Tibial nerve (tissue), 4 donors: ENCODE measurements around the gene MSGN1. TPM values are rescaled to one million over a fixed set of nuclear protein-coding genes. Genes with fewer than 3 reads are reported as not detected.

Experiments
- DNase-seq, 2 donors: peaks; one replicate each; pipeline ENCODE4 v3.0.0-alpha.2; 2019; ENCODE audit warnings: low spot score in 2 of 2
- H3K27ac ChIP-seq, 4 donors: fragments of 200-600 bp; sonication (generic) in 3 of 4; one replicate each; pipeline ENCODE4 v1.5.1; 2017 to 2019; ENCODE audit warnings: mild to moderate bottlenecking in 1 of 4
- H3K27me3 ChIP-seq, 2 donors: fragments of 200-600 bp; sonication (generic) in 1 of 2; one replicate each; pipeline versions ENCODE4 v1.5.1 to v1.6.0; 2017 to 2019
- H3K36me3 ChIP-seq, 3 donors: fragments of 200-600 bp; sonication (generic); one replicate each; pipeline ENCODE4 v1.5.1; 2018 to 2019
- H3K4me1 ChIP-seq, 4 donors: fragments of 200-600 bp; sonication (generic) in 3 of 4; one replicate each; pipeline ENCODE4 v1.5.1; 2017 to 2019
- H3K4me3 ChIP-seq, 4 donors: fragments of 200-600 bp; sonication (generic) in 3 of 4; one replicate each; pipeline ENCODE4 v1.5.1; 2017 to 2019; ENCODE audit warnings: mild to moderate bottlenecking in 1 of 4, moderate library complexity in 1 of 4
- H3K9me3 ChIP-seq, 4 donors: fragments of 200-600 bp; sonication (generic) in 3 of 4; one replicate each; pipeline ENCODE4 v1.5.1; 2017 to 2019
- CTCF ChIP-seq, 5 experiments: fragments of 200-600 bp in 3 of 5; fragments of 450-650 bp in 2 of 5; sonication (generic) in 3 of 5; IDR thresholded peaks; one replicate each; pipeline ENCODE4 v1.5.1; 2016 to 2019; ENCODE audit warnings: antibody characterized with exemption in 5 of 5, mild to moderate bottlenecking in 3 of 5, moderate library complexity in 2 of 5
- EP300 ChIP-seq, 2 donors: sonication (generic); formaldehyde crosslinking; IDR thresholded peaks; one replicate each; pipeline ENCODE4 v1.6.1; 2017; ENCODE audit warnings: antibody characterized with exemption in 2 of 2, mild to moderate bottlenecking in 1 of 2
- POLR2A ChIP-seq, 2 donors: fragments of 450-650 bp; IDR thresholded peaks; one replicate each; pipeline ENCODE4 v1.6.1; 2017; ENCODE audit warnings: antibody characterized with exemption in 2 of 2, mild to moderate bottlenecking in 2 of 2, moderate library complexity in 2 of 2
- WGBS, 2 donors: methylation state at CpG; one replicate each; pipeline ENCODE4 v1.1.5; 2018; 5-methylcytosine and 5-hydroxymethylcytosine counted together
- total RNA-seq, 4 donors: library from RNA; depleted of rRNA; stranded (reverse); fragments of >200 nt; gene quantifications; one replicate each; pipeline ENCODE4 v1.1.0, GENCODE V29; 2016

Gene MSGN1
- total RNA-seq, 4 donors from 2014 or later, result not detected

GRCh38 chr2:17813742-17814473 lies 2.4 kb upstream of the MSGN1 start:
- H3K27me3 ChIP-seq, result no peaks in the 10 kb centered on the region
- H3K27ac ChIP-seq, result peak overlapping the region in 2 of 4 donors; percentile 57
- H3K36me3 ChIP-seq, result no peaks in the 10 kb centered on the region
- no peaks in the 10 kb centered on the region for H3K4me1 ChIP-seq
- H3K4me3 ChIP-seq, result no peak overlapping the region
- 62 to 65% methylated on average over 5 of the region's 5 CpGs for WGBS, 2 donors
- no peaks in the 10 kb centered on the region for H3K9me3 ChIP-seq
- no peak for TF ChIP-seq CTCF (IDR thresholded peaks at IDR 0.05)
- no peak for TF ChIP-seq EP300 (IDR thresholded peaks at IDR 0.05)
- no peak for TF ChIP-seq POLR2A (IDR thresholded peaks at IDR 0.05)
- peak in 1 of 2 donors; percentile 30 for DNase-seq

- WGBS, 2 donors, result 90% methylated on average over 1 of the region's 1 CpG
- no peaks in the 10 kb centered on the region for H3K27me3 ChIP-seq
- TF ChIP-seq POLR2A (IDR thresholded peaks at IDR 0.05), result no peak
- TF ChIP-seq CTCF (IDR thresholded peaks at IDR 0.05), result no peak
- TF ChIP-seq EP300 (IDR thresholded peaks at IDR 0.05), result no peak
Observed at GRCh38 chr2:17814601-17815000, 1.7 kb upstream of the MSGN1 start.

GRCh38 chr2:17815468-17816184 lies 634 bp upstream of the MSGN1 start:
- Histone ChIP-seq H3K27ac (no peak overlapping the region), H3K4me3 (no peak overlapping the region)
- 58 to 59% methylated on average over 8 of the region's 8 CpGs for WGBS, 2 donors

More at GRCh38 chr2:17814601-17815000, 1.7 kb upstream of the MSGN1 start:
- H3K4me3 ChIP-seq, result no peak overlapping the region
- H3K9me3 ChIP-seq, result no peaks in the 10 kb centered on the region
- no peaks in the 10 kb centered on the region for H3K36me3 ChIP-seq
- no peaks in the 10 kb centered on the region for H3K4me1 ChIP-seq
- H3K27ac ChIP-seq, result no peak overlapping the region
- no peak for DNase-seq

GRCh38 chr2:17818235-17818815 lies 2.1 kb downstream of the MSGN1 start:
- Histone ChIP-seq H3K4me3 (no peak overlapping the region), H3K9me3 (no peaks in the 10 kb centered on the region), H3K27ac (no peak overlapping the region), H3K27me3 (no peaks in the 10 kb centered on the region), H3K36me3 (no peaks in the 10 kb centered on the region), H3K4me1 (peaks cover 0 to 17% (median 8%) of the 10 kb centered on the region in 4 donors)
- 81 to 89% methylated on average over 2 of the region's 2 CpGs for WGBS, 2 donors
- TF ChIP-seq EP300 (IDR thresholded peaks at IDR 0.05) (no peak), CTCF (IDR thresholded peaks at IDR 0.05) (no peak), POLR2A (IDR thresholded peaks at IDR 0.05) (no peak)
- DNase-seq, result no peak

More at GRCh38 chr2:17815468-17816184, 634 bp upstream of the MSGN1 start:
- Histone ChIP-seq H3K27me3 (no peaks in the 10 kb centered on the region), H3K4me1 (no peaks in the 10 kb centered on the region), H3K9me3 (no peaks in the 10 kb centered on the region), H3K36me3 (no peaks in the 10 kb centered on the region)
- no peak for TF ChIP-seq POLR2A (IDR thresholded peaks at IDR 0.05)
- no peak for TF ChIP-seq CTCF (IDR thresholded peaks at IDR 0.05)
- no peak for TF ChIP-seq EP300 (IDR thresholded peaks at IDR 0.05)
- DNase-seq, result no peak

- no peaks in the 10 kb centered on the region for H3K9me3 ChIP-seq
- no peak for TF ChIP-seq EP300 (IDR thresholded peaks at IDR 0.05)
- TF ChIP-seq CTCF (IDR thresholded peaks at IDR 0.05), result no peak
- TF ChIP-seq POLR2A (IDR thresholded peaks at IDR 0.05), result no peak
- H3K36me3 ChIP-seq, result no peaks in the 10 kb centered on the region
- no peak overlapping the region for H3K4me3 ChIP-seq
- 70 to 85% methylated on average over 3 of the region's 3 CpGs for WGBS, 2 donors
- H3K27ac ChIP-seq, result peak overlapping the region in 1 of 4 donors; percentile 52
- peaks cover 0 to 17% (median 8%) of the 10 kb centered on the region in 4 donors for H3K4me1 ChIP-seq
- no peaks in the 10 kb centered on the region for H3K27me3 ChIP-seq
- DNase-seq, result no peak
Observed at GRCh38 chr2:17821080-17821479, 4.8 kb downstream of the MSGN1 start.
